GM23338 (cell line): ENCODE results near the gene SCCPDH. TPM values are rescaled to one million over a fixed set of nuclear protein-coding genes. Genes with fewer than 3 reads are reported as not detected.

Source experiments
- ATAC-seq: fragments of 200-7000 bp; cut with Tn5 transposase; 3 replicates; pipeline ENCODE4 v1.9.1; 2020
- DNase-seq: peaks from one replicate; pipeline ENCODE4 v3.0.0-alpha.2; 2015; ENCODE audit warnings: low spot score
- H2AFZ ChIP-seq: fragments of 200-600 bp; sonication (generic); 2 replicates; pipeline ENCODE4 v1.8.0; 2016; ENCODE audit warnings: antibody characterized with exemption, mild to moderate bottlenecking, moderate library complexity
- H3F3A ChIP-seq: fragments of 200-600 bp; sonication (generic); replicated peaks from 2 replicates; pipeline ENCODE4 v1.8.0; 2017; ENCODE audit warnings: antibody characterized with exemption, mixed run types, low read depth
- H3K27ac ChIP-seq: fragments of 200-600 bp; sonication (generic); 2 replicates; pipeline ENCODE4 v1.6.1; 2016; ENCODE audit warnings: low read depth
- H3K27me3 ChIP-seq: fragments of 200-600 bp; sonication (generic); 2 replicates; pipeline ENCODE4 v1.8.0; 2016; ENCODE audit warnings: mild to moderate bottlenecking, mixed run types, moderate library complexity; ENCODE audit not compliant: insufficient read depth
- H3K36me3 ChIP-seq: fragments of 200-600 bp; sonication (generic); 2 replicates; pipeline ENCODE4 v1.8.0; 2016; ENCODE audit warnings: mild to moderate bottlenecking; ENCODE audit not compliant: insufficient read depth
- H3K4me1 ChIP-seq: fragments of 200-600 bp; sonication (generic); 2 replicates; pipeline ENCODE4 v1.8.0; 2016; ENCODE audit warnings: mild to moderate bottlenecking, moderate library complexity; ENCODE audit not compliant: insufficient read depth
- H3K4me2 ChIP-seq: fragments of 200-600 bp; sonication (generic); 2 replicates; pipeline ENCODE4 v1.7.1; 2017; ENCODE audit warnings: mixed run types
- H3K4me3 ChIP-seq: fragments of 200-600 bp; sonication (generic); 2 replicates; pipeline ENCODE4 v1.6.1; 2016; ENCODE audit warnings: mixed run types
- H3K79me2 ChIP-seq: fragments of 200-600 bp; sonication (generic); replicated peaks from 2 replicates; pipeline ENCODE4 v1.8.0; 2017; ENCODE audit warnings: mild to moderate bottlenecking; ENCODE audit not compliant: insufficient read depth
- H3K9me2 ChIP-seq: fragments of 200-600 bp; sonication (generic); 2 replicates; pipeline ENCODE4 v1.8.0; 2017; ENCODE audit not compliant: insufficient read depth
- H4K20me1 ChIP-seq: fragments of 200-600 bp; sonication (generic); replicated peaks from 2 replicates; pipeline ENCODE4 v1.8.0; 2017; ENCODE audit warnings: mild to moderate bottlenecking; ENCODE audit not compliant: insufficient read depth
- H3K27ac Mint-ChIP-seq: 2 replicates; pipeline ENCODE4 v1.8.0; 2020; ENCODE audit warnings: inconsistent platforms, mild to moderate bottlenecking, moderate library complexity, mixed read lengths
- H3K27me3 Mint-ChIP-seq: 3 replicates; pipeline ENCODE4 v1.8.0; 2022; ENCODE audit warnings: low read depth, mild to moderate bottlenecking, moderate library complexity, mixed read lengths, inconsistent platforms; ENCODE audit not compliant: insufficient read depth, poor library complexity
- H3K36me3 Mint-ChIP-seq: 3 replicates; pipeline ENCODE4 v1.8.0; 2021; ENCODE audit warnings: low read depth, mild to moderate bottlenecking, inconsistent platforms, moderate library complexity, mixed read lengths
- H3K4me1 Mint-ChIP-seq: 3 replicates; pipeline ENCODE4 v1.8.0; 2020; ENCODE audit warnings: mild to moderate bottlenecking, inconsistent platforms, mixed read lengths
- H3K4me3 Mint-ChIP-seq: 3 replicates; pipeline ENCODE4 v1.8.0; 2021; ENCODE audit warnings: moderate library complexity, mild to moderate bottlenecking, inconsistent platforms, mixed read lengths
- H3K9me3 Mint-ChIP-seq: 3 replicates; pipeline ENCODE4 v1.8.0; 2020; ENCODE audit warnings: moderate library complexity, mild to moderate bottlenecking, inconsistent platforms, mixed read lengths
- CREB1 ChIP-seq: fragments of 250-450 bp; sonication (Bioruptor Pico); IDR thresholded peaks from 2 replicates; pipeline ENCODE4 v1.5.0; 2020; ENCODE audit warnings: low read depth, mild to moderate bottlenecking, moderate library complexity
- ETS1 ChIP-seq: IDR thresholded peaks from 2 replicates; pipeline ENCODE4 v1.6.1; 2016; ENCODE audit warnings: antibody characterized with exemption
- EZH2 ChIP-seq: fragments of 200-600 bp; sonication (generic); IDR thresholded peaks from one replicate; pipeline ENCODE4 v1.8.0; 2017; ENCODE audit warnings: antibody characterized with exemption, mild to moderate bottlenecking, low read depth; ENCODE audit not compliant: unreplicated experiment
- EZH2phosphoT487 ChIP-seq: fragments of 200-600 bp; sonication (generic); IDR thresholded peaks from one replicate; pipeline ENCODE4 v1.8.1; 2018; ENCODE audit warnings: antibody characterized with exemption; ENCODE audit not compliant: unreplicated experiment
- JUNB ChIP-seq: IDR thresholded peaks from one replicate; pipeline ENCODE4 v1.6.1; 2016; ENCODE audit warnings: antibody characterized with exemption; ENCODE audit not compliant: unreplicated experiment
- NANOG ChIP-seq: IDR thresholded peaks from 2 replicates; pipeline ENCODE4 v1.6.1; 2016; ENCODE audit warnings: antibody characterized with exemption, borderline replicate concordance
- POLR2AphosphoS5 ChIP-seq: IDR thresholded peaks from 2 replicates; pipeline ENCODE4 v1.6.1; 2016; ENCODE audit warnings: antibody characterized with exemption, low read depth
- REST ChIP-seq: IDR thresholded peaks from one replicate; pipeline ENCODE4 v1.6.1; 2018; ENCODE audit warnings: antibody characterized with exemption; ENCODE audit not compliant: unreplicated experiment
- STAT1 ChIP-seq: IDR thresholded peaks from one replicate; pipeline ENCODE4 v1.6.1; 2016; ENCODE audit warnings: antibody characterized with exemption; ENCODE audit not compliant: unreplicated experiment
- ZNF114 ChIP-seq: fragments of 250-450 bp; sonication (Bioruptor Pico); IDR thresholded peaks from 2 replicates; pipeline ENCODE4 v1.5.0; 2020; ENCODE audit warnings: mild to moderate bottlenecking, moderate library complexity
- ZNF331 ChIP-seq: fragments of 250-450 bp; sonication (Bioruptor Pico); IDR thresholded peaks from 2 replicates; pipeline ENCODE4 v1.5.0; 2020; ENCODE audit warnings: low read depth, mild to moderate bottlenecking, moderate library complexity
- ZNF462 ChIP-seq: fragments of 250-450 bp; sonication (Bioruptor Pico); IDR thresholded peaks from 2 replicates; pipeline ENCODE4 v1.5.0; 2020; ENCODE audit warnings: mild to moderate bottlenecking, moderate library complexity
- polyA plus RNA-seq: library from polyadenylated mRNA; unstranded; fragments of >200 nt; fragmentation: Nextera tagmentation; extraction: Ambion mirVana; gene quantifications from 2 replicates; pipeline ENCODE4 v1.2.1, GENCODE V29; 2016
- total RNA-seq: library from RNA; depleted of rRNA; stranded (reverse); fragments of >200 nt; shearing (Covaris generic); gene quantifications from 2 replicates; pipeline ENCODE4 v1.2.3, GENCODE V29; 2014
- TF ChIP-seq, protein P1 (sequence below), 2 experiments: fragments of 200-600 bp in 1 of 2; sonication (generic) in 1 of 2; conservative IDR thresholded peaks; 2 replicates each; pipeline versions ENCODE4 v1.5.1 to v1.6.1; 2016 to 2017; ENCODE audit warnings: antibody characterized with exemption in 2 of 2, low read depth in 2 of 2, mild to moderate bottlenecking in 2 of 2, moderate library complexity in 1 of 2

The SCCPDH gene
- total and polyA plus RNA-seq, 2 experiments from 2014 or later: 14.4 to 18.8 TPM

DNA sequence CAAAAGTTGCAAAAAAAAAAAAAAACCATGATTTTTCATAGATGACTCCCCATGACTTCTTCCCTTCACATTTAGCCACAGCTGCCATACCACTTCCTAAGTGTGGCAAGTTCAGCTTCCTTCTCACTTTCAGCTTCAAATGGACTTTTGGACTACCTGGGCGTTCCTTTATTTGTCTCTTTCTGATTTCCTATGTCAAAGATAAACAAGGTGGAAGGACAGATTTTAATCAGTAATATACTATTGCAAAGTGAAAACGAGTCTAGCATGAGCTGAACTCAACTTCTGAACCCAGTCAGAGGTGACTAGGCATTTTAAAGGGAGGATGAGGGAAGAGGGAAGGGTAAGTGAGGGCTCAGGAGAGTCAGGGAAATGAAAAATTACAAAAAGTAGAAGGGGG, 14.4 kb upstream of the SCCPDH start:
- Histone ChIP-seq H3K9me2 (0 out of 2 replicates have a peak, but pooled peaks cover 3% of the 10 kb centered on the region), H3K27ac (no peak overlapping the region), H4K20me1 (no peaks in the 10 kb centered on the region), H3K79me2 (no peaks in the 10 kb centered on the region), H3K27me3 (no peaks in the 10 kb centered on the region), H3K4me3 (no peak overlapping the region), H2AFZ (no peak overlapping the region), H3K4me2 (no peak overlapping the region), H3K4me1 (no peaks in the 10 kb centered on the region), H3K36me3 (no peaks in the 10 kb centered on the region), H3F3A (no peaks in the 10 kb centered on the region)
- Mint-ChIP-seq H3K27ac (no peak overlapping the region), H3K4me1 (no peaks in the 10 kb centered on the region; the same call in 2 of the 3 replicates), H3K36me3 (peaks cover 14% of the 10 kb centered on the region), H3K9me3 (peaks cover 40% of the 10 kb centered on the region), H3K27me3 (no peaks in the 10 kb centered on the region), H3K4me3 (no peak overlapping the region)
- TF ChIP-seq ZNF462 (CRISPR knock-in tag) (no peak), EZH2phosphoT487 (no peak), REST (no peak), CREB1 (CRISPR knock-in tag) (no peak), ZNF331 (CRISPR knock-in tag) (no peak), EZH2 (no peak), ETS1 (no peak), STAT1 (no peak), ZNF114 (CRISPR knock-in tag) (no peak), NANOG (no peak), POLR2AphosphoS5 (no peak), JUNB (no peak)
- TF ChIP-seq, protein P1, sequence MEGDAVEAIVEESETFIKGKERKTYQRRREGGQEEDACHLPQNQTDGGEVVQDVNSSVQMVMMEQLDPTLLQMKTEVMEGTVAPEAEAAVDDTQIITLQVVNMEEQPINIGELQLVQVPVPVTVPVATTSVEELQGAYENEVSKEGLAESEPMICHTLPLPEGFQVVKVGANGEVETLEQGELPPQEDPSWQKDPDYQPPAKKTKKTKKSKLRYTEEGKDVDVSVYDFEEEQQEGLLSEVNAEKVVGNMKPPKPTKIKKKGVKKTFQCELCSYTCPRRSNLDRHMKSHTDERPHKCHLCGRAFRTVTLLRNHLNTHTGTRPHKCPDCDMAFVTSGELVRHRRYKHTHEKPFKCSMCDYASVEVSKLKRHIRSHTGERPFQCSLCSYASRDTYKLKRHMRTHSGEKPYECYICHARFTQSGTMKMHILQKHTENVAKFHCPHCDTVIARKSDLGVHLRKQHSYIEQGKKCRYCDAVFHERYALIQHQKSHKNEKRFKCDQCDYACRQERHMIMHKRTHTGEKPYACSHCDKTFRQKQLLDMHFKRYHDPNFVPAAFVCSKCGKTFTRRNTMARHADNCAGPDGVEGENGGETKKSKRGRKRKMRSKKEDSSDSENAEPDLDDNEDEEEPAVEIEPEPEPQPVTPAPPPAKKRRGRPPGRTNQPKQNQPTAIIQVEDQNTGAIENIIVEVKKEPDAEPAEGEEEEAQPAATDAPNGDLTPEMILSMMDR (conservative IDR thresholded peaks at IDR 0.05; ENCODE audit: low read depth in 2 of 2): no peak
- DNase-seq (no peak), ATAC-seq (no peak)
